ENCODE data around the gene TAOK3. TPM values are rescaled to one million over a fixed set of nuclear protein-coding genes. Genes with fewer than 3 reads are reported as not detected.
"Not testable (repeated sequence)": the region's sequence is repeated elsewhere in the genome, so short reads cannot be mapped to it uniquely, and the experiment has no call there.

Gene TAOK3
- total RNA-seq, 1 donor from 2014 or later: 28.6 TPM

DNA sequence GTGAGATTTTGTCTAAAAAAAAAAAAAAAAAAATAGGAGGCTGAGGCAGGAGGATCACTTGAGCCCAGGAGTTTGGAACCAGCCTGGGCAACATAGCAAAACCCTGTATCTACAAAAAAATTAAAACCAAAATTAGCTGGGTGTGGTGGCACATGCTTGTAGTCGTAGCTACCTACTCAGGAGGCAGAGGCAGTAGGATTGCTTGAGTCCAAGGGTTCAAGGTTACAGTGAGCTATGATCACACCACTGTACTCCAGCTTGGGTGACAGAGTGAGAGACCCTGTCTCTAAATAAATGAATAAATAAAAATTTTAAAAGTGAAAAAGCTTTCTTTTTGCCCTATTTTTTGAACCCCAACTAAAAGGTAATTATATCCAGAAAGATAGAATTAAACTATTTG is 123.2 kb downstream of the TAOK3 start:
- TF ChIP-seq, protein P1, sequence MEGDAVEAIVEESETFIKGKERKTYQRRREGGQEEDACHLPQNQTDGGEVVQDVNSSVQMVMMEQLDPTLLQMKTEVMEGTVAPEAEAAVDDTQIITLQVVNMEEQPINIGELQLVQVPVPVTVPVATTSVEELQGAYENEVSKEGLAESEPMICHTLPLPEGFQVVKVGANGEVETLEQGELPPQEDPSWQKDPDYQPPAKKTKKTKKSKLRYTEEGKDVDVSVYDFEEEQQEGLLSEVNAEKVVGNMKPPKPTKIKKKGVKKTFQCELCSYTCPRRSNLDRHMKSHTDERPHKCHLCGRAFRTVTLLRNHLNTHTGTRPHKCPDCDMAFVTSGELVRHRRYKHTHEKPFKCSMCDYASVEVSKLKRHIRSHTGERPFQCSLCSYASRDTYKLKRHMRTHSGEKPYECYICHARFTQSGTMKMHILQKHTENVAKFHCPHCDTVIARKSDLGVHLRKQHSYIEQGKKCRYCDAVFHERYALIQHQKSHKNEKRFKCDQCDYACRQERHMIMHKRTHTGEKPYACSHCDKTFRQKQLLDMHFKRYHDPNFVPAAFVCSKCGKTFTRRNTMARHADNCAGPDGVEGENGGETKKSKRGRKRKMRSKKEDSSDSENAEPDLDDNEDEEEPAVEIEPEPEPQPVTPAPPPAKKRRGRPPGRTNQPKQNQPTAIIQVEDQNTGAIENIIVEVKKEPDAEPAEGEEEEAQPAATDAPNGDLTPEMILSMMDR (IDR thresholded peaks at IDR 0.05): no peak
- Mint-ChIP-seq H3K27ac (ENCODE audit: unreplicated experiment) (no peak overlapping the region), H3K27me3 (ENCODE audit: unreplicated experiment) (no peaks in the 10 kb centered on the region), H3K9me3 (ENCODE audit: unreplicated experiment) (no peaks in the 10 kb centered on the region), H3K4me3 (ENCODE audit: unreplicated experiment) (no peak overlapping the region), H3K4me1 (ENCODE audit: unreplicated experiment) (no peaks in the 10 kb centered on the region), H3K36me3 (ENCODE audit: unreplicated experiment) (peaks cover 3% of the 10 kb centered on the region)
- DNase-seq (ENCODE audit: extremely low spot score, unreplicated experiment): no peak

DNA sequence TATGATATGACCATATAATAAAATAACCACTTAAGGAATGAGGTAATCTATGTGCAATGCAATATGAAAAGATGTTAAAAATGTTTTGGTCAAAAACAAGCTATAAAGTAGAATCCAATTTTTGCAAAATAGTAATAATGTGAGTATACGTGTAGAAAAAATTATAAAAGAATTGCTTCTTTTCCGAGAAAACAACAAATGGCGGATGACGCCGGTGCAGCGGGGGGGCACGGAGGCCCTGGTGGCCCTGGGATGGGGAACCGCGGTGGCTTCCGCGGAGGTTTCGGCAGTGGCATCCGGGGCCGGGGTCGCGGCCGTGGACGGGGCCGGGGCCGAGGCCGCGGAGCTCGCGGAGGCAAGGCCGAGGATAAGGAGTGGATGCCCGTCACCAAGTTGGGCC is 126.8 kb downstream of the TAOK3 start:
- not testable (repeated sequence) for H3K27me3 Mint-ChIP-seq (ENCODE audit: unreplicated experiment); H3K27ac Mint-ChIP-seq (ENCODE audit: unreplicated experiment); H3K9me3 Mint-ChIP-seq (ENCODE audit: unreplicated experiment); H3K4me3 Mint-ChIP-seq (ENCODE audit: unreplicated experiment); DNase-seq (ENCODE audit: extremely low spot score, unreplicated experiment); H3K4me1 Mint-ChIP-seq (ENCODE audit: unreplicated experiment); H3K36me3 Mint-ChIP-seq (ENCODE audit: unreplicated experiment)

DNA sequence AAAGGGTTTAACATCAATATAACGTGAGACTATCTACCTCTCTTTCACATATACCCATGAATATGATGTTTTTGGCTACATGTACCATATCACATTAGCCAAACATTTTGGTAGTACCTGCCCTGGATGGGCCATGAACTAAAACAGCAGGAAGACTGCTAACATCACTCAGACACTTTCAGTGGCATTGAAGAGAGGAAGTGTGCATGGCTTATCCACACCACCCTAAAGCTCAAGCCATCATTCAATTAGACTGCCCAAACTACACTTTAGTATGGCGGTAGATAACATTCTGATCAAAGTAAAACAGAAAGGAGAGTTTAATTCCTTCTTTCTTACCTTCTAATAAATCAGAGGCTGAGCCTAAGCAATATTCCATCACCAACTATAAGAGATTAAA is 133.8 kb downstream of the TAOK3 start:
- H3K27ac Mint-ChIP-seq (ENCODE audit: unreplicated experiment): no peak overlapping the region

DNA sequence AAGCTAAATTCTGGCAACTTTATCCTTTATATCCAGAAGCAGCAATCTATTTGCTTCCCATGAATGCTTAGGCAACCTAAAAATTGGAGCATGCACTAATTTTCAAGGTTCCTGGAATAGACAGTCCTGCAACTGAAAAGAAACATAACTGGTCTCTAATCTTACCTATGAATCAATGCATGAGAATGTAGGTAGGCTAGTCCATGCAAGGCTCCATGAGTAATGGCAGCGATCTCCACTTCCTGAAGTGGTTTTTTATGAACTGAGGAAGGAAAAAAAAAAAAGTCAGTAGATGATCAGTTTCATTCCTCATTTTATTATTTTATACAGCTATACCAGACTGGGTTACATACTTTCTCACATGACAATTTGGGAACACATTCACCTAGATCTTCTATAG is 134.8 kb downstream of the TAOK3 start:
- no peak for DNase-seq (ENCODE audit: extremely low spot score, unreplicated experiment)
- Mint-ChIP-seq H3K9me3 (ENCODE audit: unreplicated experiment) (no peaks in the 10 kb centered on the region), H3K4me1 (ENCODE audit: unreplicated experiment) (no peaks in the 10 kb centered on the region), H3K27ac (ENCODE audit: unreplicated experiment) (no peak overlapping the region), H3K4me3 (ENCODE audit: unreplicated experiment) (no peak overlapping the region), H3K36me3 (ENCODE audit: unreplicated experiment) (peaks cover 5% of the 10 kb centered on the region), H3K27me3 (ENCODE audit: unreplicated experiment) (no peaks in the 10 kb centered on the region)
- TF ChIP-seq, protein P1 (IDR thresholded peaks at IDR 0.05): no peak

More for the DNA sequence above, 133.8 kb downstream of the TAOK3 start:
- H3K4me1 Mint-ChIP-seq (ENCODE audit: unreplicated experiment): no peaks in the 10 kb centered on the region
- TF ChIP-seq, protein P1 (IDR thresholded peaks at IDR 0.05): no peak
- DNase-seq (ENCODE audit: extremely low spot score, unreplicated experiment): no peak
- H3K36me3 Mint-ChIP-seq (ENCODE audit: unreplicated experiment): peaks cover 5% of the 10 kb centered on the region
- H3K27me3 Mint-ChIP-seq (ENCODE audit: unreplicated experiment): no peaks in the 10 kb centered on the region
- no peak overlapping the region for H3K4me3 Mint-ChIP-seq (ENCODE audit: unreplicated experiment)
- no peaks in the 10 kb centered on the region for H3K9me3 Mint-ChIP-seq (ENCODE audit: unreplicated experiment)

DNA sequence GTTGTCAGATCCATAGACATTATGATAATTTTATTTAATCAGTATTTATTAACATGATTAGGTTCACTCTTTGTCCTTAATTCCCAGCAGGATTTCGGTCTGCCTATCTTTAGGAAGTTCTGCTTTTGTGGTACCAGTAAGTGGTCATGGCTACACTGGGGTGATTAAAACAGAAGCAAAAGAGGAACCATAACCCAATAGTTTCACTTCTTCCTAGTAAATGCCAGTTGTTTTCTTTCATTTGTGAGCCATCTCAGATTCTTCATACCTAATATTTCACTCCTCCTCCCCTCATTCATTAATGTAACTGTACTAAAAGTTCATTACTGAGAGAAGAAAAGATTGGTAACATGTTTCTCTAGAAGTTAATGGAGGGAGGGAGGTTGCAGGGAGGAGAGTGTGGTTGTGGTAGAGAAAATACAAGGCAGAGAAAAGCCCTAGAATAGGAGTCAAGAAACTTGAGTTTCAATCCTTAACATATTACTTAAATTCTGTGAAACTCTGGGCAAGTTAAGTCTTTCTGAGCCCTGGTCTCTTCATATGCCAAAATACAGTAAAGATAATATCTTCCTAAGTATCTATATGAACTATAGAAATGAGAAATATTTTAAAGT is 135.5 kb downstream of the TAOK3 start:
- no peak overlapping the region for H3K27ac Mint-ChIP-seq (ENCODE audit: unreplicated experiment)
- no peaks in the 10 kb centered on the region for H3K9me3 Mint-ChIP-seq (ENCODE audit: unreplicated experiment)
- no peak overlapping the region for H3K4me3 Mint-ChIP-seq (ENCODE audit: unreplicated experiment)
- H3K27me3 Mint-ChIP-seq (ENCODE audit: unreplicated experiment): no peaks in the 10 kb centered on the region
- DNase-seq (ENCODE audit: extremely low spot score, unreplicated experiment): no peak
- no peaks in the 10 kb centered on the region for H3K4me1 Mint-ChIP-seq (ENCODE audit: unreplicated experiment)
- H3K36me3 Mint-ChIP-seq (ENCODE audit: unreplicated experiment): peaks cover 3% of the 10 kb centered on the region
- TF ChIP-seq, protein P1 (IDR thresholded peaks at IDR 0.05): no peak

DNA sequence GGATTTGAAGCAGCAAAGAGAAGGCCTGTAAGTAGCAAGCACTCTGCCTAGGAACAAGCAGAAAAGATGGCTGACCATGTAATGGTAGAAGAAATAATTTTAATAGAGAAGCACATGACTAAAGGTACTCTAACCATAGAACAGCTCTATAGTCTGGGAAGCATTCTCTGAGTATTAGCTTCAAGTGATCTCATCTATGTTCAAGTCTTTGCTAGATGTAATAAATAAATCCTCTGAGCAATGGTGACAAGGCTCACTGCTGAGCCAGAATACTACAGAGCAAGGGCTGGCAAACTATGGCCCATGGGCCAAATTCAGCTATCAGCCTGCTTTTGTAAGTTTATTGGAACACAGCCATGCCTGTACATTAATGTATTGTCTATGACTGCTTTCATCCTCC is 152.0 kb downstream of the TAOK3 start:
- TF ChIP-seq, protein P1 (IDR thresholded peaks at IDR 0.05): no peak
- no peak overlapping the region for H3K27ac Mint-ChIP-seq (ENCODE audit: unreplicated experiment)
- no peak for DNase-seq (ENCODE audit: extremely low spot score, unreplicated experiment)
- H3K9me3 Mint-ChIP-seq (ENCODE audit: unreplicated experiment): no peaks in the 10 kb centered on the region
- H3K36me3 Mint-ChIP-seq (ENCODE audit: unreplicated experiment): peaks cover under 1% of the 10 kb centered on the region
- no peak overlapping the region for H3K4me3 Mint-ChIP-seq (ENCODE audit: unreplicated experiment)
- H3K4me1 Mint-ChIP-seq (ENCODE audit: unreplicated experiment): peaks cover 6% of the 10 kb centered on the region
- H3K27me3 Mint-ChIP-seq (ENCODE audit: unreplicated experiment): no peaks in the 10 kb centered on the region
